Endothelial cell of umbilical vein (primary cell): ENCODE measurements around the gene ZNF362. TPM values are rescaled to one million over a fixed set of nuclear protein-coding genes. Genes with fewer than 3 reads are reported as not detected.

Experiments
- BruUV-seq: library from RNA; stranded (reverse); fragments of 400-500 nt; replicated peaks from 2 replicates; lab custom pipeline; 2021; lab: Mats Ljungman, UMichigan
- CTCF ChIA-PET: fragments of 300-600, 350-600 bp; sonication (Branson Sonifier 250); formaldehyde crosslinking; loops from one replicate; lab custom pipeline; 2021; ENCODE audit warnings: antibody characterized with exemption, inconsistent platforms; lab: Charles Lee
- POLR2A ChIA-PET: fragments of 300-600, 350-600 bp; sonication (Branson Sonifier 250); formaldehyde crosslinking; loops from one replicate; lab custom pipeline; 2021; ENCODE audit warnings: antibody characterized with exemption, inconsistent platforms; lab: Charles Lee
- DNase-seq: peaks from one replicate; pipeline ENCODE4 v3.0.0-alpha.2; 2011; ENCODE audit warnings: low read depth, low spot score
- FAIRE-seq: peaks from 2 replicates; lab custom pipeline; 2011; peaks lifted over from hg19 to GRCh38; lab: Jason Lieb, UNC
- H2AFZ ChIP-seq: 2 replicates; pipeline ENCODE4 v1.6.0; 2012; ENCODE audit warnings: low read depth, low read length, control low read depth, inconsistent platforms
- H3K27ac ChIP-seq: 2 replicates; pipeline ENCODE4 v1.5.1; 2011; ENCODE audit warnings: low read depth, mild to moderate bottlenecking, control low read depth, low read length, moderate library complexity; ENCODE audit not compliant: insufficient read depth
- H3K27me3 ChIP-seq, 2 experiments: 2 replicates each; pipeline versions ENCODE4 v1.6.0 to v1.6.1; 2011; ENCODE audit warnings: low read length in 2 of 2, mixed read lengths in 1 of 2; ENCODE audit not compliant: control insufficient read depth in 2 of 2, insufficient read depth in 2 of 2
- H3K36me3 ChIP-seq, 2 experiments: 2 replicates in 1 of 2; 3 replicates in 1 of 2; pipeline ENCODE4 v1.5.1; 2011; ENCODE audit warnings: low read length in 2 of 2, mild to moderate bottlenecking in 1 of 2, moderate library complexity in 1 of 2; ENCODE audit not compliant: control insufficient read depth in 2 of 2, insufficient read depth in 2 of 2; ENCODE audit errors: extremely low read depth in 1 of 2
- H3K4me1 ChIP-seq: 3 replicates; pipeline ENCODE4 v1.5.1; 2011; ENCODE audit warnings: mild to moderate bottlenecking, low read length; ENCODE audit not compliant: control insufficient read depth, insufficient read depth; ENCODE audit errors: extremely low read depth
- H3K4me2 ChIP-seq: 2 replicates; pipeline ENCODE4 v1.6.1; 2011; ENCODE audit warnings: low read length, control low read depth, mixed read lengths; ENCODE audit not compliant: insufficient read depth
- H3K4me3 ChIP-seq, 3 experiments: fragments of 200-600 bp in 1 of 3; sonication (generic), shearing (Covaris generic) in 1 of 3; replicated peaks in 1 of 3; 2 replicates each; pipeline ENCODE4 v1.5.1; 2011 to 2016; ENCODE audit warnings: control low read depth in 3 of 3, low read length in 3 of 3, mild to moderate bottlenecking in 2 of 3, inconsistent platforms in 1 of 3, low read depth in 1 of 3, moderate library complexity in 1 of 3; ENCODE audit not compliant: insufficient read depth in 1 of 3
- H3K79me2 ChIP-seq: 2 replicates; pipeline ENCODE4 v1.6.0; 2012; ENCODE audit warnings: low read length, inconsistent platforms; ENCODE audit not compliant: control insufficient read depth, insufficient read depth
- H3K9ac ChIP-seq: replicated peaks from 2 replicates; pipeline ENCODE3; 2011; ENCODE audit warnings: low read length, control low read depth; ENCODE audit not compliant: insufficient read depth; ENCODE audit errors: extremely low read depth
- H3K9me1 ChIP-seq: replicated peaks from 3 replicates; pipeline ENCODE4 v1.6.0; 2011; ENCODE audit warnings: mild to moderate bottlenecking, low read length; ENCODE audit not compliant: control insufficient read depth, insufficient read depth; ENCODE audit errors: extremely low read depth
- H3K9me3 ChIP-seq: replicated peaks from 2 replicates; pipeline ENCODE4 v1.5.1; 2012; ENCODE audit warnings: low read length, inconsistent platforms; ENCODE audit not compliant: control insufficient read depth, insufficient read depth
- H4K20me1 ChIP-seq: replicated peaks from 2 replicates; pipeline ENCODE3; 2011; ENCODE audit warnings: mild to moderate bottlenecking, low read length; ENCODE audit not compliant: control insufficient read depth, insufficient read depth; ENCODE audit errors: extremely low read depth
- CTCF ChIP-seq, 2 donors: IDR thresholded peaks; 1 replicate in 1 of 2; 2 replicates in 1 of 2; pipeline ENCODE4 v1.5.1; 2011; ENCODE audit warnings: low read length in 2 of 2, mild to moderate bottlenecking in 2 of 2, moderate library complexity in 2 of 2, control low read depth in 1 of 2, inconsistent platforms in 1 of 2, low read depth in 1 of 2; ENCODE audit not compliant: insufficient read depth in 1 of 2; ENCODE audit errors: extremely low read depth in 1 of 2
- JUN ChIP-seq: IDR thresholded peaks from 2 replicates; pipeline ENCODE4 v1.6.1; 2011; ENCODE audit warnings: borderline replicate concordance, low read depth; ENCODE audit not compliant: insufficient read length, insufficient read depth
- MAX ChIP-seq: IDR thresholded peaks from 2 replicates; pipeline ENCODE4 v1.6.1; 2011; ENCODE audit not compliant: insufficient read depth, insufficient read length
- POLR2A ChIP-seq: IDR thresholded peaks from 2 replicates; pipeline ENCODE4 v1.6.1; 2012; ENCODE audit warnings: low read depth, mild to moderate bottlenecking, control low read depth, low read length
- POLR2AphosphoS5 ChIP-seq: IDR thresholded peaks from 2 replicates; pipeline ENCODE4 v1.6.1; 2012; ENCODE audit warnings: low read depth, mild to moderate bottlenecking, control low read depth, low read length, moderate library complexity; ENCODE audit not compliant: insufficient read depth
- dilution Hi-C: fragments of 300-500 bp; cut with MboI; formaldehyde crosslinking; loops from one replicate; pipeline ENCODE4 v1.15.0; 2019; ENCODE audit warnings: low sequenced_read_pairs; ENCODE audit not compliant: extremely low pct_ligation_motif_present
- intact Hi-C: fragments of 100-400 bp; cut with micrococcal nuclease; formaldehyde crosslinking; loops from one replicate; pipeline ENCODE4 v1.10.0; 2022
- polyA plus RNA-seq, 4 experiments: library from polyadenylated mRNA; depleted of rRNA in 3 of 4; stranded (reverse) in 3 of 4; unstranded in 1 of 4; fragments of >200 nt; gene quantifications; 2 replicates each; pipeline versions ENCODE4 v1.2.1 to v1.2.3, GENCODE V29; 2011 to 2012; ENCODE audit warnings: missing spikeins in 1 of 4
- total RNA-seq: library from RNA; stranded (reverse); gene quantifications from 2 replicates; pipeline ENCODE4 v1.2.3, GENCODE V29; 2021

The ZNF362 gene
- total and polyA plus RNA-seq, 2 donors (not counting 3 experiments of a cell fraction or from before 2014, with no cell fraction given) = 28.4 to 35.3 TPM

DNA sequence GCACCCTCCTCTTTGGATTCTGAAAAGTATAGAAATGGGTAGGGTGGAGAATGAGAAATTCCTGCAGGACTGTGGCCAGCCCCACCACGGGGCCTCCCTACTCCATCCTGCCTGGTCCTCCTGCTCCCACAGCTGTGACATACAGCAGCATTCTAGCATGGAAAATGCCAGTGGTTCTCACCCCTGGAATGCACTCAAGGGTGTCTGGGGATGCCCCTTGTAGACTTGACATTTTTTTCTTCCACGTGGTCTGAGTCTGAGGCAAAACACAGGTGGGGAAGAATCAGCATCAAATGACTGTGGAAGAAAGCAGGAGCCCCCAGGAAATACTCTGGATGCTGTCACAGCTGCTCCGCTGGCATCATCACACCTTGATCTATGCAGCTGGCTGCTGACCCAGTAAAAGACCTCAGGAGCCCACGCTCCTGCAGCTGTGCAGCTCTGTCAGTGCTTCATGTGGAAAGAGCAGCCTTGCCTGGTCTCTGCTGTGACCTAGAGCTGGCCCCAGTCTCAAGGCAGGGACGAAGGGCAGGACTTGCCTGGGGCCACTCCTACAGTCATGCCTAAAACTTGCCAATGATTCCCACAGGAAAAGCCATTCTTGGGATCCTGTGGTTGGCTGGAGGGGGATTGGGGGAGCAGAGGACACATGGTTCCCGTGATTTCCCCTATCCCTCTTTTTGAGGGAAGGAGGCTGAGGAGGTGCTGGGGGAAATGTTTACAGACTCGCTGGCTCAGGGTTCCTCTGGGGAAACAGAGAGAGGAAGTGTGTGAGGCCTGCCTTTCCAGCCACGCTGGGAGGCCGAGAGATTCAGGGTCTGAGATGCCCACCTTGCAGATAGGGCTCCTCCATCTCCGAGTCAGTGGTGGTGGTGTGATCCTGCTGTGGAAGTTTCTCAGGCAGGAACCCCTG is 75.4 kb downstream of the ZNF362 start:
- Histone ChIP-seq H3K9ac (no peak overlapping the region), H2AFZ (no peak overlapping the region), H3K9me3 (no peaks in the 10 kb centered on the region), H3K27me3 (no peaks in the 10 kb centered on the region), H3K4me1 (peaks cover 16% of the 10 kb centered on the region), H3K36me3 (peaks cover 36 to 56% of the 10 kb centered on the region in 2 experiments), H4K20me1 (no peaks in the 10 kb centered on the region), H3K4me3 (no peak overlapping the region), H3K79me2 (peaks cover 47% of the 10 kb centered on the region), H3K4me2 (no peak overlapping the region), H3K27ac (no peak overlapping the region), H3K9me1 (no peaks in the 10 kb centered on the region)
- BruUV-seq = no TSS peak
- ChIA-PET POLR2A (no interaction called here), CTCF (no interaction called here)
- FAIRE-seq (no peak), DNase-seq (no peak)
- TF ChIP-seq CTCF (IDR thresholded peaks at IDR 0.05; ENCODE audit: extremely low read depth in 1 of 2, insufficient read depth in 1 of 2, low read depth in 1 of 2, low read length in 2 of 2) = no peak
- no peak for TF ChIP-seq POLR2A
- no peak for TF ChIP-seq POLR2AphosphoS5
- TF ChIP-seq MAX = no peak
- no peak for TF ChIP-seq JUN
- dilution Hi-C loops (no loop called here), intact Hi-C loops (no loop called here)
